ENCODE data around the gene OFD1.

DNA sequence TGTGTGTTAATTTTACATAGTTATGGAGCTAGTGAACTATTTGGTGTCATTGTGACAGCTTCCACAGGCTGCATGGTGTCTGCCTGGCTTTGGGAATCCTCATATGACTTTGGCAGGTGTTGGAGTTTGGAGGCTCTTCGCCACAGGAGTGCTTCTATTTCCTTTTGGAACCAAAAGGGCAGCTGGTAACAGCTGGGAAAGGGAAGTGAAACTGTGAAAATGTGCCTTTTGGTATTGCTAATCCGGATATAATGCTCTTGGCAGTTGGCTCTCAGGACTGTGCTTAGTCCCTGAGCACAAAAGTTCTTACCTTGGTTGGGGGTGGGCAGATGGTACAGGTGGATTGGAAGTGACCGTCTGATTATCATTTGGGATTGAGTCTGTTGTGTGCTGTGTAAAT is 18.1 kb downstream of the OFD1 start:
- TF ChIP-seq, protein P1, sequence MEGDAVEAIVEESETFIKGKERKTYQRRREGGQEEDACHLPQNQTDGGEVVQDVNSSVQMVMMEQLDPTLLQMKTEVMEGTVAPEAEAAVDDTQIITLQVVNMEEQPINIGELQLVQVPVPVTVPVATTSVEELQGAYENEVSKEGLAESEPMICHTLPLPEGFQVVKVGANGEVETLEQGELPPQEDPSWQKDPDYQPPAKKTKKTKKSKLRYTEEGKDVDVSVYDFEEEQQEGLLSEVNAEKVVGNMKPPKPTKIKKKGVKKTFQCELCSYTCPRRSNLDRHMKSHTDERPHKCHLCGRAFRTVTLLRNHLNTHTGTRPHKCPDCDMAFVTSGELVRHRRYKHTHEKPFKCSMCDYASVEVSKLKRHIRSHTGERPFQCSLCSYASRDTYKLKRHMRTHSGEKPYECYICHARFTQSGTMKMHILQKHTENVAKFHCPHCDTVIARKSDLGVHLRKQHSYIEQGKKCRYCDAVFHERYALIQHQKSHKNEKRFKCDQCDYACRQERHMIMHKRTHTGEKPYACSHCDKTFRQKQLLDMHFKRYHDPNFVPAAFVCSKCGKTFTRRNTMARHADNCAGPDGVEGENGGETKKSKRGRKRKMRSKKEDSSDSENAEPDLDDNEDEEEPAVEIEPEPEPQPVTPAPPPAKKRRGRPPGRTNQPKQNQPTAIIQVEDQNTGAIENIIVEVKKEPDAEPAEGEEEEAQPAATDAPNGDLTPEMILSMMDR (IDR thresholded peaks at IDR 0.05), result no peak
- TF ChIP-seq POLR2A (IDR thresholded peaks at IDR 0.05), result no peak

Measured in right lobe of liver (tissue), 4 donors.